ENCODE measurements around the gene ZBTB46.

- TF ChIP-seq CTCF (IDR thresholded peaks at IDR 0.05; ENCODE audit: poor library complexity) (no peak), EZH2phosphoT487 (IDR thresholded peaks at IDR 0.05; ENCODE audit: low read depth, severe bottlenecking, unreplicated experiment) (no peak), EZH2 (IDR thresholded peaks at IDR 0.05; ENCODE audit: borderline replicate concordance) (no peak)
Measured at GRCh38 chr20:63844511-63844991, 13.5 kb upstream of the ZBTB46 start.

Measured in hepatocyte (in vitro differentiated cells).